ENCODE data around the gene SELENOK. TPM values are rescaled to one million over a fixed set of nuclear protein-coding genes. Genes with fewer than 3 reads are reported as not detected.

SELENOK gene
- total RNA-seq, 1 donor from 2014 or later = 17.4 TPM

DNA sequence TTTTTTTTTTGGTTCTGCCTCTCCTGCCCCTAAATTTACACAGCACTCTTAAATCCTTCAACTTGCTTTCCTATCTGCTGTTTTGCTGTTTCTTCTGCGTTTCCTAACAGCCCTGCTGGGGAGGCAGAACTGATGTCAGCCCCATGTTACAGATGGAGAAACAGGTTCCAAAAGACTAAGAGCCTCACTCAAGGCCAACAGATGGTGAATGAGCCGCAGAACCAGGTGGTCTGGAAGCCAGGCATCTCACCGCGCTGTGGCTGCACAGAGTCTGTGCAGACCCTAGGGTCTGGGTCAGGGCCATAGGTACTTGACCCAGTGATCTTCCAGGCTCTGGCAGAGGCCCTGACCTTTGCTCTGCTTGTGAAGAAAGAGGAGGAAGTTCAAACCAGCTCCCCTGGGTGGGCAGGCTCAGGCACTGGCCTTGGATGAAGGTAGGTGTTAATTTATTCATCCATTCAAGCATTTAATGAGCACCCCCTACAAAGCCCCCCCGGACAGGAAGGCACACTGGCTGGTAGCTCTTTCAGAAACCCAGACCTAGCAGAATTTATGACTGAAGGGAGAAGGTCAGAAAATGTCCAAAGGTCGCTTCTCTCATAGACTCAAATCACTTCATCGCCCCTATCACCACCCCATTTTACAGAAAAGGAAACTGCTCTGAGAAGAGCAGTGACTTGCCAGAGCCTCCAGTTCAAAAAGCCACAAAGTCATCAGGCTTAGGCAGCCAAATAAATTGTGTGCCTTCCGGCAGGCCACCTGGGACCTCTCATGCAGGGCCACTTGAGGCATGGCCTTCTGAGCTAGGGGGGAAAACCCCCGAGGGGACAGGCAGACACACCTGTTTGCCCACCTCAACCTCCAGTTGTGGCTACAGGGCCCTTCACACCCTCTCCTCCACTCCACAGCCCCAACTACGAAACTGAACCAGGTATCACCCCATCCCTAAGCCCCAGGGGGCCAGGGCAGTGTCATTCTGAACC, 48.2 kb downstream of the SELENOK start:
- no peak for DNase-seq (ENCODE audit: low read depth)

DNA sequence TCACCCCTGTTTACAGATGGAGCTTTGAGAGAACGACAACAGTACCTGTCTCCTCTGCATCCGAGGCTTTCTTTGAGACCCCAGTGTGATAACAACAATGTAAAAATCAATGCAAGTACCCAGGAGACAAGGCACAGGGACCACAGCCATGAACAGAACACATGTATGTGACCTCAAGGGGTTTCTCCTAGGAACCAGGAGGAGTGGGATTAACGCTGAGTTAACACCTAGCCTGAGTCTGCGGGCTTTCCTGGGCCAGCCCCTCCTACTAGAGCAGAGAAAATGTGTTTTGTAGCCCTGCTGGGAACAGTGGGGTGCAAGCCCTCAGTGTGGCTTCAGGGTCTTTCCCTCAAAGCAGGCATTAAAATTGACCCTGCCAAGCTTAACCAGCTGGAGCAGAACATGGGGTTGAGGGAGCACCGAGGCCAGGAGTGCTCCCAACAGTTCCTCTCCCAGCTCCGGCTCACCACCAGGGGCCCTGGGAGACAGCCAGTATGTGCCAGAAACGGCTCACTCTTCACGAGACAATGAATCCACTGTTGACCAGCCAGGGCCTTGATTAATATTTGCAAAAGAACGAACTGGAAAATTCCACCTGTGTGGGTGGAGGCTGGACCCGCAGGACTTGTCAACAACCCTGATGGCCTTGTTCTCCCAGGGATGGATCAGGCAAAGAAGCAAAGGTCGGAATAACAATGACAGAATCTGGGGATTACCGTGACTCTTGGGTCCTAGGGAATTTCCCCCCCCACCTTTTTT, 49.0 kb downstream of the SELENOK start:
- DNase-seq (ENCODE audit: low read depth) = peak; percentile 97

DNA sequence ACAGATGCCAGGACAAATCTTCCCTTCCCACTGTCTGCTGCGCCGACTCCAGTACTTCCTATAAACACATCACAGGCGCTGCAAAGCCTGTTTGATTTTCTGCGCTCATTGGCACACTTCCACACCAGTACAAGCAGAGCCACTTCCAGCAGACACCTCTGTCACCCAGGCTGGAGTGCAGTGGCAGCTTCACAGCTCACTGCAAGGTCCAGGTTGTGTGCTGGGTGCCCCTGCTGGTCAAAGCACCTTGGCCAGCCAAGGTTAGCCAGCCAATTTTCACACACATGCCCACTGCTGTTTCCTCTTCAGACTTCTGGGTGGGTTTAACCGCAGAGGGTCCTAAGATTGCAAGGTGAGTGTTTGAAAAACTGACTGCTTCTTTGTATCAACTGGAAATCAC, 50.4 kb downstream of the SELENOK start:
- no peak for DNase-seq (ENCODE audit: low read depth)

DNA sequence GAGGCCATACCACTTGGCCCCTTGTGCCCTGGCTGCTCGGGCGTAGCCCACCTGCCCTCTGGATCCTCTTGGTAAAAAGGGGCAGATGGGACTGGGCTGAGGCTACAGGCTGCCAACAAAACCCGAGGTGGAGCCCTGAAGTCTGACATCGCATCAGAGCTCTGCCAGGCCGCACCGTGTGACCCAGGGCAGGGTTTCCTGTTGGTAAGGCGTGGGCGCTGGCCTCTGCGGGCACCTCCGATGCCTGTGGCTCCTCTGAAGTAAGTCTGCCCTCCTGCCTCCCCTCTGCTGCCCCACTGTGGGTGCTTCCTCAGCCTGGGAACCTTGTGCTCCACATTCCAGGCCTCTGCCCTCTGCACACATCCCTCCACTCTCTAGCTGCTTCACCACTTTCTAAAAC, 54.3 kb downstream of the SELENOK start:
- DNase-seq (ENCODE audit: low read depth) = peak; percentile 28

DNA sequence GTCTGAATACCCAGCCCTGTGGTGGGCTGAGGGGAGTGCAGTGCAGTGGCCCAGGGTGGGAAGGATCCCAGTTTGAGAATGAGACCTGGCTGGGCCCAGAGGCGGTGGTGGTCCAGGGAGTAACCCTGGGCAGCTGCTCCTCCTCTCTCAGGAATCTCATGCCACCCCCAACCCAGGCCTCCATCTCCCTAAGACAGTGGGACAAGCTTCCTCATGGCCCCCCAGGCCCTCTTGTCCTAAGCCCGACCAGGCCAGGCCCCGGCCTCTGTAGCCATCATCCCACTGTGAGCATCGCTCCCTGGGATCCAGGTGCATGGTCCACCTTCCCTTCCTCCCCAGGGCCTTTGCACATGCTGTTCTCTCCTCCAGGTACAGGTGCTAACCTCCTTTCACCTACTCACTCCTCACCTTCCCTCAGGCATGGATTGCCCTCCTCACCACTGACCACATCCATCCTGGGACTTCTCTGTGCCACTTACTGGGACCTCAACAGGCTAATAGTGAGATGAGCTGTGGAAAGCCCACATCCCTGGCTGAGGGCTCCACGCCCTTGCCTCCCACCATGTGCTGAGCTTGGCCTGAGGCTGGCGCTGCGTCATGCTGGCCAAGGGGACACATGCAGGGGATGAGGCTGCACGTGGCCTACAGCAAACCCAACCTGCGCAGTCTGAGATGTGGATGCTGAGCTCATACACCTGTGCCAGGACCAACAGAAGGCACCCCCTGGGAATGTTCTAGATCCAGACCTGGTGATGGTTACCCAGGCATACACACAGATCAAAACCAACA, 55.4 kb downstream of the SELENOK start:
- DNase-seq (ENCODE audit: low read depth) = no peak

DNA sequence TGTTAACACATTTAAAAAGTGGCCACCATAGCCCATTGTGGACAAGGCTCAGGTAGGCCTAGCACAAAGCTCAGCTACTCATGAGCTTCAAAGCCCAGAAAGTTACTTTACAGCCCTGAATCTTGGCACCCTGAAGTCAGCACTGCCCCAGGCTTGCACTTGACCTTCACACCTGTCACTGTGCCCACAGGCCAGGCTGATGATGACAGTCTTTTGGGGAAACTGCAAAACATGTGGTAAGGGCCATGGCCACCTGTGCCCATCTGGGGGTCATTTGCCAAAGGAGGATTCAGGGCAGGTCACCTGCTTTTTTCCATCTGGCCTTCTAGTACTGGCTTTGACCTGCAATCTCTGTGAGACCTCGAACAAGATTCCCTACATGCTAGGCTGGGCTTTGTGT, 56.4 kb downstream of the SELENOK start:
- DNase-seq (ENCODE audit: low read depth) = no peak

DNA sequence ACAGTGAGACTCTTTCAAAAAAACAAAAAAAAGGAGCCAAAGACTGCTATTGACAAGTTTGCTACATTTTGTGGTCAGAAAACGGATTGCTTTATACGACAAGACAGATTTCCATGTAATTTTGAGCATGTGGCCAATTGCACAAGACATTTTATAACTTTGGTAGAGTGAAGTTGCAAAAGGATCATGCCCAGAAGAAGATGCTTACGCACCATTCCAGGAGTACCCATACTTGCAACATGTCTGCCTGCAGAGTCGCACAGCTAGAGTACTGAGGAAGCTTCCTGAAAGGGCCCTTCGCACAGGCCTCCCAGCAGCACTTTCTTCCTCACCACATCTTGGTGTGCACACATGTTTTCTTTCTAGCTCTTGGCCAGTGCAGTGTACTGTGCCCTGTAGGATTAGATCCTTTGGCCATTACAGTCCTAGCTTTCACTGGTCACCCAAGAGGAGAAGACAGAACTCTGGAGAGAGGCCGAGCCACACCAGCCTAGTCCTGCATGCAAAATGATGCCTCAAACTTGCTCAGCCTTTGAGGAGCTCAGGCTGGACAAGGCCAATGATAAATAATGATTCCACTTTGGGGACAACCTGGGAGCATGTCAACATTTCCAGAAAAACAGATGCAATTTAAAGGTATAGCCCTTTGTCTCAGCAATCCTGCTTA, 57.1 kb downstream of the SELENOK start:
- no peak for DNase-seq (ENCODE audit: low read depth)

Other genes starting within 250 kb of the SELENOK start
- 4.9 and 5.2 TPM in 2 replicates for gene CHDH, start 45.4 kb downstream of the SELENOK start, total RNA-seq
- 1.4 and 10.9 TPM in 2 replicates for gene IL17RB, start 45.3 kb downstream of the SELENOK start, total RNA-seq
- gene ACTR8, start 9.7 kb downstream of the SELENOK start, total RNA-seq = 46.4 and 47.2 TPM in 2 replicates
- 1.4 and 3.2 TPM in 2 replicates for gene CACNA2D3, start 230.7 kb upstream of the SELENOK start, total RNA-seq

Data from renal cortical epithelial cell (primary cell).